Panc1 (cell line): ENCODE data around the gene NCAM1.

Experiments used
- CTCF ChIP-seq: fragments of 450-650 bp; IDR thresholded peaks from 2 replicates; pipeline ENCODE4 v1.5.1; 2017; ENCODE audit warnings: mild to moderate bottlenecking
- POLR2AphosphoS5 ChIP-seq: IDR thresholded peaks from 2 replicates; pipeline ENCODE4 v1.6.1; 2012; ENCODE audit warnings: mild to moderate bottlenecking, low read depth, low read length, moderate library complexity
- SIN3A ChIP-seq: IDR thresholded peaks from 2 replicates; pipeline ENCODE4 v1.6.1; 2012; ENCODE audit warnings: low read depth, mild to moderate bottlenecking, low read length, moderate library complexity, borderline replicate concordance; ENCODE audit not compliant: insufficient read depth
- TCF7L2 ChIP-seq: IDR thresholded peaks from 2 replicates; pipeline ENCODE4 v1.6.1; 2011; ENCODE audit warnings: mild to moderate bottlenecking, low read depth, low read length, inconsistent platforms

GRCh38 chr11:113001709-113002108, 40.5 kb downstream of the NCAM1 start:
- TF ChIP-seq TCF7L2 (no peak), CTCF (no peak), SIN3A (no peak), POLR2AphosphoS5 (no peak)
